GM21360 (cell line): ENCODE data around the gene MTR.

Experiments
- ATAC-seq: cut with Tn5 transposase; IDR thresholded peaks from one replicate; pipeline ENCODE4 v1.9.1; 2021; ENCODE audit warnings: mild to moderate bottlenecking, moderate library complexity; ENCODE audit not compliant: unreplicated experiment

MTR gene

DNA sequence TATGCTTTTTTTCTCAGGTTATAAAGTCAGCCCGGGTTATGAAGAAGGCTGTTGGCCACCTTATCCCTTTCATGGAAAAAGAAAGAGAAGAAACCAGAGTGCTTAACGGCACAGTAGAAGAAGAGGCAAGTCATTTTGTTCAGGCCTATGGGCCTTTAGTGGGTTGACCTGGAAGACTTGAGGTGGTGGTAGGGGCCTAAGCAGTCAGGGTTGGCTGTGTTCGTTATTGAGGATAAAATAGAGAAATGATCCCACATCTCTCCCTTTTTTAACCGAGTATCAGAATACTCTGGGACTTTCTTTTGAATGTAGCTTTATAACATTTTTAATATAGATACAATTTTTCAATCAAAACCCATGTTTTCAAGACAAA lies 67.1 kb downstream of the MTR start:
- no peak for ATAC-seq

DNA sequence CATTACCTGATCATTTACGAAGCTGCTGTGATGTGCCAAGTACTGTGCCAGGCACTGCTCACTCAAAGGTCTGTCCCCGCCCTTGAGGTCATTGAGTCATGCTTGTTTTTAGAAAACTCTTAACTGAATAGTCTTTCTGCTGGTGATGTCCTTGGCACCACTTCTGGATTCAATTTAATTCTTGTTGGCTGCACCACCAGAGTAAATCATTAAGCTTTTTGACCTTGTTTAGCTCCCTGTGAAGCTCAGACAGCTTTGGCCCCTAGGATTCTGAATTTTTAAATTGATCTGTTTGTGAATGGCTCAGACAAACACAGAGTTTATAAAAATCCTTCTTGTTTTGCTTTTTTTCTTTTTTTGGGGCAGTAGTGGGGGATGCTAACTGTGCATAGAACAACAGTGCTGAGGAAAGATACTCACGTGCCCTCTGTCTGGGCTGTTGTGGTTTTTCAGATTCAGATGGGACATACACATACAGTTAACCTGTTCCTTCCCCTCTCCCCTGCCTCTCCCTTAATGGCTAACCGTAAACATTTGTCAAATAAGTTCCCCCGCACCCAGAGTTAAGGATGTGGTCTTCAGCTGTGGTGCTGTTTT lies 67.6 kb downstream of the MTR start:
- no peak for ATAC-seq

DNA sequence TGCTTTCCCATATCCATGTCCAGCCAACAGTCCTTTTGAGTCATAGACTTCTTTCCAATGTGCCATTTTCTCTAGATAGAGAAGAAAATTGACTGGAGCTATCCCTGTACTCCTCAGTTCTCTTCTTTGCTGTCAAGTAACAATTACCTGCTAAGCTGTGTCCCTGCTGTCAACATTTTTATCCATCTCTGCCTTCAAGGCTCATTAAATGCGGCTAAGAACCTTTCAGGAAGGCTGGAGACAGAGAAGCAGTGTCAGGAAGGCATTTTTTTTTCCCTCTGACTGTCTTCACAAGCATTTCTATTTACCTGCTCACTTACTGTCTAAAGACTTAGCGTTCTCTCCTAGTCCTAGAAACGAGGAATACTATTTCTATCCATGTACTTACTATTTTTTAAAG lies 69.1 kb downstream of the MTR start:
- ATAC-seq = no peak

DNA sequence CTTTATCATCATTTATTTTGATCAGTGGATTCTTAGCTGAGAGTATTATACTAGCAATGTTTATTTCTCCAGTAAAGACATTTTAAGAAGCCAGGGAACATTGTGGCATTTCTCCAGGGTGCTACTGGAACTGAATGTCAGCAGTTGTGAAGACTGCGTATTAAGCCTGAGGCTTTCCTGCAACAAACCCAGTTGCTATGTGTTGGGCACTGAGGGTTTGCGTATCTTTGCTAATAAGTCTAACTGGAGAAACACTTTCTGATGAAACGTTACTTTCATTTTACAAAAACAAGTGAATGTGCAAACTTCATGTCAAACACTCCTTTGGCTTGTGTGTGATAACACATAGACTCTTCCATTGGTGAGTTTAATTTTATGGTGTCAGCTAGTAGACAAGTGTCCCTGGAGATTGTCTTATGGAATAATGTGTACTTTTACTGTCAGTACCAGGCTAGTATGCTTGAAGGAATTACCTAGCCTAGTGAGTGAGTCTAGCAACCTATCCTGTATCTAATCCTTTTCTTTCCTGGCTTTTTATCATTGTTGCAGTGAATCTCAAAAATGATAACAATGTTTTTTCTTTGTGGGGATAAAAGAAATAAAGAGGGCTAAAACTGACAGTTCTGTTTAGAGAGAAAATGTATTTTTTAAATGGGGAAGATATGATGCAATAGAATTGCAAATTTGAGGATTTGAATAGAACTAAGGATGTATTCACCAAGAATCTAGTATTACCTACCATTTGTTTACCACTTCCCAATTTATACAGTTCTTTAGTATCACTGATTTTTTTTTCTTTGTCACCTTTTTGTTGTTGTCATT lies 70.1 kb downstream of the MTR start:
- ATAC-seq = no peak

DNA sequence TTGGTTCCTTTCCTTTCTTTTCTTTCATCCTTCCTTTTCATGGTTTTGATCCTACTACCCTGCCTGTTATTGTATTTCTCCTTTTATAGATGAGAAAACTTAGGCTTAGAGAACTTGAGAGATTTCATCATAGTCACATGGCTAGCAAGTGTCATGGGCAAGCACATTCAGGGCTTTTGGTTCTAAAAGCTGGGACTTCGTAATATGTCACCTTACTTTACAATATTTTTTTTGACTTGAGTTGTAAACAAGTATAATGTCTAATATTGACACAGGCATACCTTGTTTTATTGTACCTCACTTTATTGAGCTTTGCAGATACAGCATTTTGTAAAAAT lies 70.7 kb downstream of the MTR start:
- ATAC-seq = no peak

DNA sequence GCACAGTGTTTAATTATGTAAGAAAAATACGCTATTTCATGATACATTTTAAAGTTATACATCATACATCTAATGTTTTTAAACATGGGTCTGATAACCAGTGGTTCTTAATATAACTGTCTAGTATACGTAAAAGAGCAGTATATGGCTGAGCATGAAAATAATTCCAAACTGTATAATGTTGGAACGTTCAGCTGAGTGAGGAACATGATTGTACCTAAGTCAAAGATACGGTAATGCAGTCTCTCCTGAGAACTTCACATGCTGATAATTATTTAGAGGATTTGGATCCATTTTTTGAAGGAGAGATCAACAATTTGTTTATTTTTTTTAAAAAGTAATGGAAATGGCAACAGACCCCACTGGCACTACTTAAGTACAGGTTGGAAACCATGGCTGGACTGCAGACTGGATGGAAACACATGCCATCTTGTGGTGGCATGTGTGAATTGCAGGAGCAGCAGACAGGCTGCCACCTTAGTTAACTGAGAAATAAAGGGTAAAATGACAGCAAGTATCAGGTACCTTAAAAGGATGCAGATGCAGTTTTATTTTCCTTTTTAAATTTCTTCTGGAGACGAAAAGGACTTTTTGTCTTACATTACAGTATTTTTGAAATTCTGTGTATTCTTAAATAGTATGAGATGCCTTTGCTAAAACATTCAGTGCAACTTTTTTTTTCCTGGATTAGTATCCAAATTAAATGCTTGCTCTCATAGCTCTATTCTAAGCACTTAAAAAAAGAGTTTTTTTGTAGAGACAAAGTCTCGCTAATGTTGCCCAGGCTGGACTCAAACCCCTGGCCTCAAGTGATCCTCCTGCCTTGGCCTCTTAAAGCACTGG lies 73.8 kb downstream of the MTR start:
- peak; percentile 79 for ATAC-seq

DNA sequence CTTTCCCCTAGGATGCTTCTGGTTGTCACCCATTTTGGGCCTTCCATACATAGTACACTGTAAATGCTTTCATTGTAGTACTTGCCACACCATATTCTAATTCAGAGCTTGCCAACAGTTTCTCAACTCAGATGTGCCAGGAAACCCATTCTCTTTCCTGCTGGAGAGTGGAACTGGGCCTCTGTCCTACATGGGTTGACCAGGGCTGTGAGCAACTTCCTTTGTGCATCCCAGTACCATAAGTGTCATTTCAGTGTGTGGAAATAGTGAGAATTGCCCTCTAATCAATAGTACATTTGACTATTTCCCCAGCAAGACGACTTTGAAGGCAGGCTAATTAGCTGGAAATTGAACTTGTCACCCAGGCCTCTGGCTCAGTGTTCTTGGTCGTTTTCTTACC lies 74.8 kb downstream of the MTR start:
- ATAC-seq = no peak

DNA sequence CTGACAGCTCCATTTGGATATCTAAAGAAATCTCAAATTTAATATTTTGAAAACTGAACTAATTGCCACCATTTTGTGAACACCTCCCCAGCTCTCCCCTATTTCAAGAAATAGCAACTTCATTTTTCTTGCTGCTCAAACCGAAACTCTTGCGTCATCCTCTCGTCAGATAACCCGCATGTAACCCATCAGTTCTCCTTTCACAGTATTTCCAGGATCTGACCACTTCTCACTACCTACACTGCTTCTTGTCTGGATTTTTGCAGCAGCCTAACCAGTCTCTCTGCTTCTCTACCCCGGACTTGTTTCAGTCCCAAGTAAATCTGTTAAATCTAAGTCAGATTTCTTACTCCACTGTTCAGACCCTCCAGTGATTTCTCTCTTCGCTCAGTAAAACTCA lies 75.6 kb downstream of the MTR start:
- ATAC-seq = no peak

DNA sequence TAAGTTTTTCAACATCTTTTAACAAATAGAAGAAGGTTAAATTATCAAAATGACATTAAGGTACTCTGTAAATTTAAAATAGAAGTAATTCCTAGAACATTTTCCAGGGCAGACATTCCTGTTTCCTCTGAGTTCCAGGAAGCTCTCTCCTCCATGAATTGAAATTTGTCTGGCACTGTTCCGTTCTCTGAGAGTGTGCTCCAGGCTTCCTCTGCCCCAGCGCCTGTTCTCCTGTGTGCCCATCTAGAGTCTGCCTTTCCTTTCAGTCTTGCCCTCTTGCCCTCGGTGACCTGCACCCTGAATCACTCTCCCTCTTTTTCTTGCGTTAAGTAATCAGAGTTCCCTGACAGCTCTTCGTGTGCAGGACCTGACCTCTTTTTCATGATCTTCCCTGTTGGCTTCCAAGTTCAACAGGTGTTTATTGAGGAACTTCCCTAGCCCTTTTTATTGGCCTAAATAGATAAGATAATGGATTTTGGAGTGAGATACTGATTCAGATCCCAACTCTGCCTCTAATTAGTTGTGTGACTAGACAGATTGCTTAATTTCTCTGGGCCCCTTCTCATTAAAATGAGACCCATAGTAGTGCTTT lies 77.1 kb downstream of the MTR start:
- ATAC-seq = no peak

DNA sequence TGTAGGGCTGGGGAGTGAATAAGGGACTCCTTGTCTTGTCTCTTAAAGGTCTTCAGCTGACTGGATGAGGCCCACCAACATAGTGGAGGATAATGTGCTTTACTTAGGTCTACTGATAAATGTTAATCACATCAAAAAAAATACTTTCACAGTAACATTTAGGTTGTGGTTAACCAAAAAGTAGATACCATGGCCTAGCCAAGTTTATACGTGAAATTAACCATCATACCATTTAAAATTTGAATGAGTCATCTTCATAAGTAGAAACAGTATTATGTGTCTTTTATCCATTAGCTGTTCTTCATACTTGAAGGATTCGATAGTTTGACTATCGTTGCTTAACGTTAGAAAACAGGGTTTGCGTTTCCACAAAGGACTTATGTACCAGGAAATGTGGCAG lies 80.9 kb downstream of the MTR start:
- ATAC-seq = no peak

DNA sequence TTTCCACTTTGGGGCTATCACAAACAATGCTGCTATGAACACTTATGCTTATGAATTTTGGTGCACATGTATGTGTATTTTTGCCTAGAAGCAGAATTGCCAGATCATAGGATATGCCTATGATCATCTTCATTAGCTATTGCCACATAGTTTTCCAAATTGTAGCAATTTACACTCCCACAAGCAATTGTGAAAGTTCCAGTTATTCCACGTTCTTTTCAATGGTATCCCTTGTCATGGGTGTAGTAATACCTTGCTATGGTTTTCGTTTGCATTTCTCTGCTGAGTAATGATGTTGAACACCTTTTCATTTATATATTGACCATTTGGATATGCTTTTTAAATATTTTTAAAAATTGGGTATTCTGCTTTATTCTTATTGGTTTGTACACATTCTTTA lies 82.6 kb downstream of the MTR start:
- no peak for ATAC-seq

DNA sequence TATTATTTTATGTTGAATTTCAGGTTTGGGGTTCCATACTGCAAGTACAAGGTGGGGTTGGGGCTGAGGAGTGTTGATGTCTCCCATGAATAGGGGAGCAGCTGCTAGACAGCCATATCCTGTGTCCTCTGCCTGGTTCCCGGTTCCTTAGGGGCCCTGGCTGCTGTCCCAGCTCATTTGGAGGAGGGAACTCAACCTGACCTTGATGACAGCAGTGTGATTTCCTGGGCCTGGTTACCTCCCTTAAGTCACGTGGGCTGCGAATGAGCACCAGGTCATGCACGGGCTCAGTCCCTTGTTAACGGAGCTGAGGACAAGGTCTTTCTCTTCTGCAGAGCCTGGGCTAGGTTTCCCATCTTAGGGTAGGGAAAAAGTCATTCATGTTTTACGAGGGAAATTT lies 85.1 kb downstream of the MTR start:
- ATAC-seq = no peak

DNA sequence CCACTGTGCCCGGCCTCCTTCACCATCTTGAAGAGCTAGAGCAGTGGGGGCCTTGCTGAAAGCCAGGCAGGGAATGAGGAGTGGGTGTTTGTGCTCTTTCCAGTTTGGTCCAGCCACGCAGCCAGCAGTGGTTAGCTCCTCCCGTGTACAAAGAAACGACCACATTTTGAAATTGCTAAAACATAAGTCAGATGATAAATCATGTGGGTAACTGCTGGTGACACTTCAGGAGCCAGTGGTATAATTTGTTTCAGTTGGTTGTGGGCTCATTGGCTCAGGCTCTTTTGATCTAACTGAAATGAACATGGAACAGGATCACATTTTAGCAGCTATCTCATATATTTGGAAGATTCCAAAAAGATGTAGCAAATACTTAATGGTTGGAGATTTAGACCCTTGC lies 87.6 kb downstream of the MTR start:
- no peak for ATAC-seq

DNA sequence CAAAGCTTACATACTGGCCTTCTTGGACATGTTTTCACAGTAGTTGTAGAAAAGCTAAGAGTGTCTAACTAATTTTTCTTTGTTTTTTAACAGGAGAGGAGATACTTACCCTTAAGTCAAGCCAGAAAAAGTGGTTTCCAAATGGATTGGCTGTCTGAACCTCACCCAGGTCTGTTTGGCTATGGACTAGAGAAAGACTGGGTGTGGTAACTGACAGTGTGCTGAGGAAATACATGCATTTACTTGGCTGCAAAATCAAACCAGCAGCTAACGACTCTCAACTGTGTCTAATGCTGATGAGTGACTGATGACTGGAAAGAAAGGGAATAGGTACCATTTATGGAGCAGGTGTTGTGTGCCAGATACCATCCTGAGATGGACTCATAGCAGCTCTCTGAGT lies 91.1 kb downstream of the MTR start:
- no peak for ATAC-seq

DNA sequence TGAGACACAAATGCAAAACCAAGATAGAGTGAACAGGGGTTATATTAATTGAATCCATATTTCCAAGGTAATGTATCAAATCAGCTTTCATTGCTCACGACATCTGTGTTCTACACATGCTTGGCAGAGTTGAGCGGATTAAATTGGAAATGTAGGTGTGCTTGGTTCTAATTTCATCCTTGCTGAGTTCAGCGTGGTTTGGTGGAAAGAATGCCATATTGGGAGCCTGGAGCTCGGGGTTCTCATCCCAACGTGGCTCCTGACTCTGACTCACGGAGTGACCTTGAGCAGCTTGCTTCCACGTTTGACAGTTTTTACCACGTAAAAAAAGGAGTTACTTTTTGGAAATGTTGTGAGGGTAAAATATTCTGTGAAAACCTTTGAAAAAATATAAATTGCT lies 92.0 kb downstream of the MTR start:
- no peak for ATAC-seq

DNA sequence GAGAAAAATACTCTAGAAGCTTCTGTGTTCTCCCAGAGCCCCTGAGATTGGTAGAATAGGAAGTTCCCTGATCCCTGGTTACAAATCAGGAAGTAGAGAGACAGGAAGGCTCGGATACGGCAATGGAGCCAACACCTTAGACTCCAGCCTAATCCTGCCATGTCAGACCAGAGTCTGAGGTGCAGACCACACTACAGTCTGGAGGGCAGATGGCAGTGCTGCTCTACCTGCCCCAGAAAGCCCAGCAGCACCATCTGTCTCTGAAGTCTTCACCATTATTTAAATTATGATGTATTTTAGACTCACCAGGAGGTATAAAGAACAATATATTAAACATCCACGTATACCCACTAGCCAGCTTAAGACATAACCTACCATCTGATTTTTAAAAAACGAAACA lies 93.0 kb downstream of the MTR start:
- ATAC-seq = no peak

DNA sequence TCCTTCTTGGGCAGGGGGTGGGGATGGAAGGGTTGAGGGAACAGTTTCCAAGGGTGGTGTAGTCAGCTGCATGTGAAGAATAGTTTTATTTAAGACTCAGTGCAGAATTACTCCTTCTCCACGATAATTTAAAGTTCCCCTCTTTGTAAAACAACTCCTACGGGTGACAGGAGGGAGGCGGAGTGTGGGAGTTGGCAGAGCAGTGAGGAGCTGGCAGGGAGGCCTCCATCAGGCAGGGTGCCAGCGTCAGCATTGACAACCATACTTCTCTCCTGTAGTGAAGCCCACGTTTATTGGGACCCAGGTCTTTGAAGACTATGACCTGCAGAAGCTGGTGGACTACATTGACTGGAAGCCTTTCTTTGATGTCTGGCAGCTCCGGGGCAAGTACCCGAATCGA lies 93.8 kb downstream of the MTR start:
- ATAC-seq = no peak

DNA sequence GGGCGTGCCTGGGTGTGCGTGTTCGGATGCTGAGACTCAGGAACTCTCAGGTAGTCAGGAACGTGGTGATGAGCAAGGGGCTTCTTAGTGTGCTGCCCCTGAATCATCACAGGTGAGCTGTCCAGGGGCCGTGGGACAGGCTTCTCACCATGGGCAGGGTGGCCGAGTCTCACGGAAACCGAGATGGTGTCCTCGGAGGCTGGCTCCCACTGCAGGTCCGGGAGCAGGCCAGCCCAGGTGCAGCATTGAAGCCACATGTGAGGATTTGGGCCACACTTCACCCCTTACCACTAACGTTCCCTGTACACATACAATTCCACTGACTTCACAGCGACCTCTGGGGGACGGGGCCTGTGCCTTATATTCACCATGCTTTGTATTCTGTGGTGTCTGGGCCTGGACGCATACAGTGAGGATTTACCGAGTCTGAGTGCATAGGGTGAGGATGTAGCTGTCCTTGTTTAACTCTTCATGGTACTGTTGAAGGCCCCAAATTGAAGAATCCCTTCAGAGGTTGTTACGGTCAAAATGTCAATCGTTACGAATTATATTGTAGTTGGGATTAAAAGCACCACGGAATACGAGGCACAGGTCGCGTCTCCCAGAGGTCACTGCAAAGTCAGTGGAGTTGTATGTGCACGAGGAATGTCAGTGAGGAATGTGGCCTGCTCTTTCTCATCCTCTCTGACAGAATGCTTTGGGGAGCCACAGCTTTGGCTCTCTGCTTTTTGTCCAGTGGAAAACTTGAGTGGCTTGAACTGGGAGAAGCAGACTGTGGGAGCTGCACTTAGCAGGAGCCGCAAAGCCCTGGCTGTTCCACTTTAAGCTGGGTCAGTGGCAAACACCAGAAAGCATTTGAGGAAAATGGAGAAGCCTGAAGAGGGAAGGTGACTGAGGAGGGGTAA lies 95.3 kb downstream of the MTR start:
- ATAC-seq = no peak

DNA sequence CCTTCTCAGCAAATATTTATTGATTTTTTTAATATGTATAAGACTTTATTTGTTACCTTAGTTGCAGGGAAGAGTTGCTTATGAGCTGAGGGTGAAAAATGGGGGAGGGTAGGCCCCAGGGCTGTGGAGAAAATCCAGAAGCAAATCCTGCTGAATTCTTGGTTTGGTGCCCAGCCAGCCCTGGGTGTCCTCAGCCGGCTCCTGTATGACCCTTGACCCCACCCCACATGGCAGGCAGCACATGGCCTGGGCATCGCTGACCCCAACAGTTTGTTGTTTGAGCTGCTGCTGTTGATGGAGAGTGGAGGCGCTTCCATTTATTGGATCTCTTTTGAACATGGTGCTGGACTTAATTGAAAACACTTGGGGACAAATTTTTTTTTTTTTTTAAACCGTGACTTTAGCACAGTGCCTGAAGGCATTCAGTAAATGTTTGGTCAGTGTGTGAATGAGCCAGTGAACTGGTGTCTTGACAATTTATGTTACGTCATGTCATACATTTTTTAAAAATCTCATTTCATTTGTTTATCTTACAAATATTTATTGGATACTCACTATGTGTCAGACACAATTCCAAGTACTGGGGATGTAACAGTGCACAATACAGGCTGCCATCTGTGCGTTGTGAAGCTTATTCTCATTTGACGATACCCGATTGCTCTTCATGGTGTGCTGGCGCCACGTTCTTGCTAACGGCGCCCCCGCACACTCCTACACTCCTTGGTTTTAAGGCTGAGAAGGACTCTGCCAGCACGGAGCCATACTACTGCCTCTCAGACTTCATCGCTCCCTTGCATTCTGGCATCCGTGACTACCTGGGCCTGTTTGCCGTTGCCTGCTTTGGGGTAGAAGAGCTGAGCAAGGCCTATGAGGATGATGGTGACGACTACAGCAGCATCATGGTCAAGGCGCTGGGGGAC lies 98.8 kb downstream of the MTR start:
- ATAC-seq = no peak
